Stimulated activated CD8-positive, alpha-beta memory T cell treated with anti-CD3 and anti-CD28 coated beads, Interleukin-7, amount 100 ng/mL, for 48 hours (primary cell): ENCODE measurements around the gene SHC2.
"Not testable (repeated sequence)": the region's sequence is repeated elsewhere in the genome, so short reads cannot be mapped to it uniquely, and the experiment has no call there.

Experiments used
- DNase-seq, 2 donors: peaks; one replicate each; pipeline ENCODE4 v3.0.0-alpha.2; 2020; ENCODE audit warnings: low read depth in 1 of 2; ENCODE audit errors: extremely low read depth in 1 of 2

Gene SHC2

GRCh38 chr19:447816-448560, 12.8 kb downstream of the SHC2 start:
- no peak for DNase-seq

- no peak for DNase-seq
These were observed 13.8 kb downstream of the SHC2 start for GRCh38 chr19:447064-447426.

DNA sequence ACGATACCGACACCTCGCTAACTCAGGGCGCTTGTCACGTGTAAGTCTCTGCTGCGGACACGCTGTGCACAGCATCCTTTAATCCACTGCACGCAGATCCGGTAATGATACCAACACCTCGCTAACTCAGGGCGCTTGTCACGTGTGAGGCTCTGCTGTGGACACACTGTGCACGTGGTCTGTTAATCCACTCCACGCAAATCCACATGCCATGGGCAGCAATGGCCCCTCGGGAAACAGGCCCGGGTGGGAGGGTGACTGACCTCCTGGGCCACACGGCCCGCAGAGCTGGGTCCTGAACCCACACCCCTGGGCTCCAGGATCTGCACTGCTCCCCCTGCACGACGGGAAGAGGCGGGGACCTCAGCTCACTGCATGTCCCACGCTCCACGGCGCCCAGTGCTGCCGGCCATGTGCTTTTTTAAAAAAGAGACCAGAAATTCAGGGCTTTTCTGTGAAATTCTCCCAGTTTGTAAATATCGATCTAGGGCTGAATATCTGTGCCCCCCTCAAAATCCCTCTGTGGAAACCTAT, 16.1 kb downstream of the SHC2 start:
- DNase-seq = no peak

DNA sequence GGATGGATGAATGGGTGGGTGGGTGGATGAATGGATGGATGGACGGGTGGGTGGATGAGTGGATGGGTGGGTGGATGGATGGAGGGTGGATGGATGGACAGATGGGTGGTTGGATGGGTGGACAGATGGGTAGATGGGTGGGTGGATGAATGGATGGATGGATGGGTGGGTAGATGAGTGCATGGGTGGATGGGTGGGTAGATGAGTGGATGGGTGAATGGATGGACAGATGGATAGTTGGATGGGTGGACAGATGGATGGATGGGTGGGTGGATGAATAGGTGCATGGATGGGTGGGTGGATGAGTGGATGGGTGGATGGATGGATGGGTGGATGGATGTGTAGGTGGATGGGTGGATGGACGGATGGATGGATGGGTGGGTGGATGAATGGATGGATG, 17.8 kb downstream of the SHC2 start:
- DNase-seq = no peak

DNA sequence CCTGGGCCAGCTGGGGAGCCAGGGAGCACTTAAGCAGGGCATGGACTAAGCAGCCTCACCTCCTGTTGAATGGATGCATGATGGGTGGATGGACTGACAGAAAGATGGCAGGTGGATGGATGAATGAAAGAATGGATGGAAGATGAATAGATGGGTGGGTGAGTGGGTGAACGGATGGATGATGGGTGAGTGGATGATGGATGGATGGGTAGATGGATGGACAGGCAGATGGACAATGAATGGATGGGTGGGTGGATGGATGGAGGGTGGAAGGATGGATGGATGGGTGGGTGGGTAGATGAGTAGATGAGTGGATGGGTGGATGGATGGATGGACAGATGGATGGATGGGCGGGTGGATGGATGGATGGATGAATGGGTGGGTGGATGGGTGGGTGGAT, 18.7 kb downstream of the SHC2 start:
- no peak for DNase-seq

GRCh38 chr19:441213-441836, 19.5 kb downstream of the SHC2 start:
- no peak for DNase-seq

DNA sequence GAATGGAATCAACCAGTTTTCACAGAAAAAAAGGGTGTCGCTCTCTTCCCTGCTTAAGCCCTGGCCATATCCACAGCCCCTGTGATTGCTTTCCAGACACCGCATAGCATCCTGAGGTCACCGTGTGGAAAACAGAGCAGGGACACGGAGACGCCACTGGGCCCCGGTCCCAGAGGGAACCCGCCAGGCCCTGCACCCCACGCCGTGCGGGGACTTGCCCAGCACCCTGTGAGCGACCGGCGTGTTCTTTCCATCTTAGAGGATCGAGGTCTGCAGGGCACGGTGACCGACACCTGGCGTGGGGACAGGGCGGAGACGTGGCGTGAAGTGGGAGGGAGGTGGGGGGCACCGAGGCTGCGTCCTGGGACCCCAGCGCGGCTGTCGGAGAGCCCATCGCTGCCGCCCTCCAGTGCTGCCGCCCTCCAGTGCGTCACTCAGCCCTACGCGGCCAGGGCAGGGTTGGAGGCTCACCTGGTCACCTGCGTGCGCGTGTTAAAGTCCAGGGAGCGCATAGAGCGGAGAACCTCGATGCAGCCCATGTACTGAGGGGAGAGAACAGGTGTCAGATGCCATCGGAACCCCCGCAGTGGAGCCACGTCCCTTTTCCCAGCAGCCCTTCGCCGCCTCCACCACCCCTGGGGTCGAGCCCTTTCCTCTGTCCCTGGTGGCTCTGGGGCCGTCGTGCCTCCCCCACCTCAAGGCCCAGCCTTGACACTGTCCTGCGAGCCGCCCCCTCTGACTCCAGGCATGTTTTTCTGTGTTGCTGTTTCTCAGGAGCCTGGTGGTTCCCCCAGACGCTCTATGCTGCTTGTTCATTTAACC, 20.2 kb downstream of the SHC2 start:
- no peak for DNase-seq

GRCh38 chr19:439167-439900, 21.5 kb downstream of the SHC2 start:
- DNase-seq = no peak

DNA sequence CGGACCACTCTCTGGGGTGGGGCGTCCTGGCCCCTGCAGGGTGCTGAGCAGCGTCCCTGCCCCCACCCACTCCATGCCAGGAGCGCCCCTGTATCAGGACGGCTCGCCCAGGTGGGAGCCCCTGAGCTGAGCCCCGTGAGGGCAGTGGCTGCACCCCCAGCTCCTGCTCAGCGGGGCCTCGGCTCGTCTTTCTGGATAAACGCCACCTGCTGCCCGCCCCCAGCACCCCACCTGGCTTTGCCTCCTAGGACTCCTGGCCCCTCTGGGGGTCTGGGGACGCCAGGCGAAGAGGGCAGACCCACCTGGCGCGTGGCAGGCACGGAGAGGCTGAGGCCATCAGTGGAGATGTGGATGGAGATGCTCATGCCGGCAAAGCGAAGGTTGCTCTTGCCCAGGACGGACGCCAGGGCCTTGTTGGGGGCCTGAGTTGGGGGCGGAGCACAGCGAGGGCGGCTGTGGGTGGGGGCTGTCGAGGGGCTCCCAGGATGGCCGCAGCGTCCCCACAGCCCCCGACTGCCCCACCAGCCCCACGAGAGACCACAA, 22.3 kb downstream of the SHC2 start:
- DNase-seq = no peak

DNA sequence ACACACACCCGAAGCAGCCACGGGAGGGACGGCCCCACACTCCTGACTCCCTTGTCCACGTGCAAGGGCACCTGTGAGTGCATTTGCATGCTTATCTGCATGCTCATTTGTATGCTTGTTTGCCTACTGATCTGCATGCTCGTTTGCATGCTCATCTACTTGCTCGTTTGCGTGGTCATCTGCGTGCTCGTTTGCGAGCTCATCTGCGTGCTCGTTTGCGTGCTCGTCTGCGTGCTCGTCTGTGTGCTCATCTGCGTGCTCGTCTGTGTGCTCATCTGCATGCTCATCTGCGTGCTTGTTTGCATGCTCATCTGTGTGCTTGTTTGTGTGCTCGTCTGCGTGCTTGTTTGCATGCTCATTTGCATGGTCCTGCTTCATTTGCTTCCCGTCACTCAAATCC, 23.8 kb downstream of the SHC2 start:
- no peak for DNase-seq

DNA sequence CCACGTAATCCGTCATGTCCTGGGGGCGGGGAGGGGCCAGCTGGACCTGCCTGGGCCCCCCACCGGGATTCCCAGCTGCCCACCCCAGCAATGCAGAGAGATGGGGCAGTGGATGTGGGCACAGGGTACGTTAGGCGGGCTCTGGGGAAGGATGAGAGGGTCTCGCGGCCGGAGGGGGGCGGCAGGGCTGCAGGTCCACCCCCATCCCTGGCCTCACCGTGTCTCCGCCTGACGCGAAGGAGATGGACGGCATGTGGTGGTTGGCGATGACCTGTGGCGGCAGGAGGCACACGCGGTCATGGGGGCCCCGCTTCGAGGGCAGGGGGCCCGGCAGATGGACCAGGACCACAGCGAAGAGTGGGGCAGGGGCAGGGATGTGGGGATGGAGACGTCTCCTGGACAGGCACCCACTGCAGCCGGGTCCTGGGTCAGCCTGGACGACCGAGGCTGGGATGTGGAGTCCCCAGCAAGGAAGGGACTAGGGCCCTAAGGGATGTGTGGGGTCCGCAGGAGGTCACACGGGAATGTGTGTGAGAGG, 24.4 kb downstream of the SHC2 start:
- no peak for DNase-seq

DNA sequence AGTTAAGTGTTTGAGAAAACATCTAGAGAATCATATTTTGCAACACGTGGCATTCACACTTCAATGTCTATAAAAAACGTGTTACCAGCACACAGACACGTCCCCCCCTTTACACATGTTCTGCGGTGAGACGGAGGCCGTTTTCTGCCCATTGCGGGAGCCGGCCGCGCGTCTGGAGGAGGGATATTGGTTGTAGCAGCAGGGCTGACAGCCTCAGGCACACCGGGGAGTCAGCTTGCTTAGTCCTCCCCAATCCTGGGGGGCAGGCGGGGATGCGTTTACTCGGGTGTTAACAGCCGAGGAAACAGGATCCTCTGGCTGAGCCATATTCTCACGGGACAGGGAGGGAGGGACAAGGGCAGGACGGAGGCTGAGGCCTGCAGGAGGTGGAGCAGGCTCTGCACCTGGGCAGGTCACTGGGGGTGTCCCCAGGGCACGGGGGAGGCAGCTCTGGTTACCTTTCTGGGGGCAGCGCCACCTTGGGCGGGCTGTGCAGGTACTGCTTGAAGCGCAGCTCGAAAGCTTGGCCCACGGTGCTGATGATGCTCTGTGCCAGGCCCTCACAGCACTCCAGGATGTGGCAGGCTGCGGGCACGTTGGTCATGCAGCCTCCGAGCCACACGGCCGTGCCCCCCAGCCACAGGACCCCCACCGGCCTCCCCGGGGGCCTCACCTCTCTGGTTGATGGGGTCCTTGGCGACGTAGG, 25.0 kb downstream of the SHC2 start:
- DNase-seq = no peak

DNA sequence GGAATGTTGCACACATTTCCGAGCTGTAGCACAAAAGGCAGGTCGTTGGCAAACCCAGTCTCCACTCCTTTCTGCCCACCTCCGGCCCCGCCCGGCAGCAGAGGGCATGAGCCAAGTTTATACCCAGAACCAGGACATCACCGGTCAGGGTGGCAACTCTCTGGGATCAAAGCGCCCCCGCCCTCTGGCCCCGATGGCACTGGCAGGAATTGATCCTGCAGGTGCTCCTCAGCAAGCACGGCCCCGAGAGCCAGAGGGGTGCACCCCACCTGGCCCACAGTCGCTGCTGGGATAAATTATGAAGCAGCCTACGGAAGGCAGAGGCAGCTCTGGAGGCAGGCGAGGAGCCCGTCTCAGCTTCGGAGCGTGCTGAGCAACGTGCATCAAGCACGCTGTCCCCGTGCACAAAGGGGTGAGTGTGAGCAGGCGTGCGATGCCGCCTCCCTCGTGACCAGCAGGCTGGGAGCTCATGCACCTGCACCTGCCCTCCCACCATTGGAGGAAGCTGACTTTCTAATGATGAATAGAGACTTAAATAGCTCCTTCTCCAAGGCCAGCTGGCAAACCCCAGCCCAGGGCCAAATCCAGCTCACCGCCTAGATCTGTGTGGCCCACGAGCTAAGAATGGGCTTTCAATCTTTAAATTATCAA, 25.7 kb downstream of the SHC2 start:
- no peak for DNase-seq

- DNase-seq = no peak
These were observed 26.5 kb downstream of the SHC2 start for GRCh38 chr19:434152-434960.

DNA sequence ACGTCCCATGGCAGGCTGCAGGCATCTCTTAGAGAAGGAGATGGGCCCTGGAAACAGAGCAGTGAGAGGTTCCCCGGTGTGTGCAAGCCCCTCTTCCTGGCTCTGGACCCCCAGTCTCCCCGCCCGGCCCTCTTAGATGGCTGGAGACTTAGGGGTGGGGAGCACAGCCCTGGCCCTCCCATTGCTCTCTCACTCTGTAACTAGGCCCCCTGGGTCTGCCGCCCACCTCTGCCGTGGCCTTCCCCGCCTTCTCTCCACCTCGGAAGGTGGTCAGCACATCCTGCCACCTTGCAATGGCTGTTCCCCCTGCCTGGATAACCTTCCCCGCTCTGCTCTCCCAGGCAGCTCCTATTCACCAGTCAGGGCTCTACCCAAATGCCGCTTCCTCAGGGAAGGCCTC, 30.1 kb downstream of the SHC2 start:
- DNase-seq = no peak

DNA sequence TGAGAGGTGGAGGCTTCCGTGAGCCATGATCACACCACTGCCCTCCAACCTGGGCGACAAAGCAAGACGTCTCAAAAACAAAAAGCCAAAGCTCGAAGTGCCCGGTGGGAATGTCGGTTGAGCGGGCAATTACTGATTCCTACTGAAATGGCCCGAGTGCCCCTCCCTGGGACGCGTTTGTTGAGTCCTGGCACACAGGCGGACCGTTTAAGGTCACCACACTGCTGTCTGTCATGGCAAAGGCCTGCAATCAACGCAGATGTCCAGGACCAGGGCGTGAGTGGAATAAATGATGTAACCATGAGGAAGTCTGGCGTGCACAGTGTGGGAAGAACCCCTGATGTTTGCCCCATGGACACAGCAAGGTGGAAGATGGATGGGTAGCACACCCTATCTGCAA, 32.7 kb downstream of the SHC2 start:
- no peak for DNase-seq

DNA sequence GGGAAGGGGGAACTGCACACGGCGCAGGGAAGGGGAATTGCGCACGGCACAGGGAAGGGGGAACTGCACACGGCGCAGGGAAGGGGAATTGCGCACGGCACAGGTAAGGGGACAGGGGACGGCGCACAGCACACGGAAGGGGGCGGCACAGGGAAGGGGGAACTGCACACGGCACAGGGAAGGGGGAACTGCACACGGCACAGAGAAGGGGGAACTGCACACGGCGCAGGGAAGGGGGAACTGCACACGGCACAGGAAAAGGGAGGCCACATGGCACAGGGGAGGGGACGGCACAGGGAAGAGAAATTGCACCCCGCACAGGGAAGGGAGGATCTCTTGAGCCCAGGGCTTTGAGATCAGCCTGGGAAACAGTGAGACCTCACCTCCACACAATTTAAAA, 33.2 kb downstream of the SHC2 start:
- not testable (repeated sequence) for DNase-seq

DNA sequence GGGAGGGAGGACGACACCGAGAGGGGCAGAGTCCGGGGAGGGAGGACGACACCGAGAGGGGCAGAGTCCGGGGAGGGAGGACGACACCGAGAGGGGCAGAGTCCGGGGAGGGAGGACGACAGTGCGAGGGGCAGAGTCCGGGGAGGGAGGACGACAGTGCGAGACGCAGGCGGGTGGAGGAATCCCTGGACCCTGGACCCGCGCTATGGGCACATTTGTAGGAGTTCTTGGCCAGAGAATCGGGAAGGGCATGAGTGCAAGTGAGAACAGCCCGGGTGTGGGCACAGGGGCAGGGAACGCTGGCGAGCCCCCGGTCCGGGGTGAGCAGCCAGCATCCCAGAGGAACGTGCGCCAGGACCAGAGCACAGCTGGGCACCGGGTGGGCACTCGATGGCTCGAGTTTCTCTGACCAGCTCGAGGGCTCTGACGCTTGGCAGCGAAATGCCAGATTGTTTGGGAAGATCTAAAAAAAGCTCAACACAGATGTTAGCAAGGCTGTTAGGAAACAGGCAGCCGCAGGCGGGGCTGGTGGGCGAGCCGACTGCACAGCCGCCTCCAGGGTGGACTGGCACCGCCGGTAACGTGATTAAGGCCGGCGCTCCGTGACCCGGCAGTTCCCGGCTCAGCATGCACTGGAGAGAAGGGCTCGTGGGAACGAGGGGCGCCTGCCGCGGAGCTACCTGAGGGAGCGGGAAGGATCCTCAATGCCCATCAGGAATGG, 33.9 kb downstream of the SHC2 start:
- DNase-seq = no peak
